Measurements from ENCODE around the gene CTRB1. TPM values are rescaled to one million over a fixed set of nuclear protein-coding genes. Genes with fewer than 3 reads are reported as not detected.
"Not testable (repeated sequence)": the region's sequence is repeated elsewhere in the genome, so short reads cannot be mapped to it uniquely, and the experiment has no call there.

Gene CTRB1
- total and polyA plus RNA-seq, 2 donors, result 1.6 TPM; not detected in 1

GRCh38 chr16:75207831-75208230 lies 11.0 kb upstream of the CTRB1 start:
- WGBS, result 92% methylated on average over 11 of the region's 11 CpGs
- no peaks in the 10 kb centered on the region for H3K36me3 ChIP-seq (ENCODE audit: insufficient read depth)

GRCh38 chr16:75208242-75208825 lies 10.5 kb upstream of the CTRB1 start:
- DNase-seq (ENCODE audit: extremely low spot score), result no peak
- 80% methylated on average over 13 of the region's 13 CpGs for WGBS
- Histone ChIP-seq H3K27ac (ENCODE audit: low read depth) (no peak overlapping the region), H3K4me3 (ENCODE audit: low read depth, low read length) (no peak overlapping the region), H3K36me3 (ENCODE audit: insufficient read depth) (no peaks in the 10 kb centered on the region), H3K4me1 (ENCODE audit: insufficient read depth) (no peaks in the 10 kb centered on the region)

More at GRCh38 chr16:75207831-75208230, 11.0 kb upstream of the CTRB1 start:
- Histone ChIP-seq H3K27ac (ENCODE audit: low read depth) (no peak overlapping the region), H3K4me3 (ENCODE audit: low read depth, low read length) (no peak overlapping the region), H3K4me1 (ENCODE audit: insufficient read depth) (no peaks in the 10 kb centered on the region)
- no peak for DNase-seq (ENCODE audit: extremely low spot score)

GRCh38 chr16:75208861-75209505 lies 9.8 kb upstream of the CTRB1 start:
- H3K36me3 ChIP-seq (ENCODE audit: insufficient read depth), result no peaks in the 10 kb centered on the region
- H3K27ac ChIP-seq (ENCODE audit: low read depth), result no peak overlapping the region
- H3K4me3 ChIP-seq (ENCODE audit: low read depth, low read length), result no peak overlapping the region
- no peak for DNase-seq (ENCODE audit: extremely low spot score)
- H3K4me1 ChIP-seq (ENCODE audit: insufficient read depth), result no peaks in the 10 kb centered on the region
- WGBS, result 85% methylated on average over 27 of the region's 27 CpGs

GRCh38 chr16:75209514-75209913 lies 9.3 kb upstream of the CTRB1 start:
- not testable (repeated sequence) for H3K4me3 ChIP-seq (ENCODE audit: low read depth, low read length); H3K4me1 ChIP-seq (ENCODE audit: insufficient read depth); DNase-seq (ENCODE audit: extremely low spot score); H3K27ac ChIP-seq (ENCODE audit: low read depth); H3K36me3 ChIP-seq (ENCODE audit: insufficient read depth)
- 79% methylated on average over 7 of the region's 7 CpGs for WGBS

- DNase-seq (ENCODE audit: extremely low spot score), result no peak
- no peaks in the 10 kb centered on the region for H3K4me1 ChIP-seq (ENCODE audit: insufficient read depth)
- WGBS, result 88% methylated on average over 5 of the region's 5 CpGs
- H3K36me3 ChIP-seq (ENCODE audit: insufficient read depth), result no peaks in the 10 kb centered on the region
- no peak overlapping the region for H3K4me3 ChIP-seq (ENCODE audit: low read depth, low read length)
- H3K27ac ChIP-seq (ENCODE audit: low read depth), result no peak overlapping the region
Observed at GRCh38 chr16:75209944-75210343, 8.8 kb upstream of the CTRB1 start.

GRCh38 chr16:75211286-75211685 lies 7.5 kb upstream of the CTRB1 start:
- H3K4me1 ChIP-seq (ENCODE audit: insufficient read depth); H3K36me3 ChIP-seq (ENCODE audit: insufficient read depth); DNase-seq (ENCODE audit: extremely low spot score); H3K4me3 ChIP-seq (ENCODE audit: low read depth, low read length); H3K27ac ChIP-seq (ENCODE audit: low read depth): not testable (repeated sequence)
- WGBS, result 86% methylated on average over 10 of the region's 10 CpGs

GRCh38 chr16:75216127-75216526 lies 2.7 kb upstream of the CTRB1 start:
- Histone ChIP-seq H3K36me3 (ENCODE audit: insufficient read depth) (no peaks in the 10 kb centered on the region), H3K4me3 (ENCODE audit: low read depth, low read length) (no peak overlapping the region), H3K4me1 (ENCODE audit: insufficient read depth) (no peaks in the 10 kb centered on the region), H3K27ac (ENCODE audit: low read depth) (no peak overlapping the region)
- no peak for DNase-seq (ENCODE audit: extremely low spot score)
- 80% methylated on average over 2 of the region's 2 CpGs for WGBS

GRCh38 chr16:75216576-75216975 lies 2.2 kb upstream of the CTRB1 start:
- H3K4me3 ChIP-seq (ENCODE audit: low read depth, low read length), result no peak overlapping the region
- H3K36me3 ChIP-seq (ENCODE audit: insufficient read depth), result no peaks in the 10 kb centered on the region
- WGBS, result 84% methylated on average over 7 of the region's 7 CpGs
- no peak for DNase-seq (ENCODE audit: extremely low spot score)
- no peak overlapping the region for H3K27ac ChIP-seq (ENCODE audit: low read depth)
- no peaks in the 10 kb centered on the region for H3K4me1 ChIP-seq (ENCODE audit: insufficient read depth)

GRCh38 chr16:75217389-75217851 lies 1.4 kb upstream of the CTRB1 start:
- 91% methylated on average over 11 of the region's 11 CpGs for WGBS

GRCh38 chr16:75219088-75219487 lies 300 bp downstream of the CTRB1 start:
- Histone ChIP-seq H3K4me3 (ENCODE audit: low read depth, low read length) (no peak overlapping the region), H3K4me1 (ENCODE audit: insufficient read depth) (no peaks in the 10 kb centered on the region), H3K36me3 (ENCODE audit: insufficient read depth) (no peaks in the 10 kb centered on the region), H3K27ac (ENCODE audit: low read depth) (no peak overlapping the region)
- 81% methylated on average over 4 of the region's 4 CpGs for WGBS
- no peak for DNase-seq (ENCODE audit: extremely low spot score)

More at GRCh38 chr16:75217389-75217851, 1.4 kb upstream of the CTRB1 start:
- H3K4me1 ChIP-seq (ENCODE audit: insufficient read depth), result no peaks in the 10 kb centered on the region
- no peak overlapping the region for H3K4me3 ChIP-seq (ENCODE audit: low read depth, low read length)
- H3K36me3 ChIP-seq (ENCODE audit: insufficient read depth), result no peaks in the 10 kb centered on the region
- no peak for DNase-seq (ENCODE audit: extremely low spot score)
- no peak overlapping the region for H3K27ac ChIP-seq (ENCODE audit: low read depth)

- no peak overlapping the region for H3K4me3 ChIP-seq (ENCODE audit: low read depth, low read length)
- H3K4me1 ChIP-seq (ENCODE audit: insufficient read depth), result no peaks in the 10 kb centered on the region
- H3K36me3 ChIP-seq (ENCODE audit: insufficient read depth), result no peaks in the 10 kb centered on the region
- no peak for DNase-seq (ENCODE audit: extremely low spot score)
- no peak overlapping the region for H3K27ac ChIP-seq (ENCODE audit: low read depth)
- 78% methylated on average over 5 of the region's 5 CpGs for WGBS
Observed at GRCh38 chr16:75219838-75220237, 1.1 kb downstream of the CTRB1 start.

- Histone ChIP-seq H3K4me3 (ENCODE audit: low read depth, low read length) (no peak overlapping the region), H3K27ac (ENCODE audit: low read depth) (no peak overlapping the region), H3K4me1 (ENCODE audit: insufficient read depth) (no peaks in the 10 kb centered on the region), H3K36me3 (ENCODE audit: insufficient read depth) (no peaks in the 10 kb centered on the region)
- WGBS, result 58% methylated on average over 16 of the region's 16 CpGs
- no peak for DNase-seq (ENCODE audit: extremely low spot score)
Observed at GRCh38 chr16:75222271-75222783, 3.5 kb downstream of the CTRB1 start.

- DNase-seq (ENCODE audit: extremely low spot score); H3K4me1 ChIP-seq (ENCODE audit: insufficient read depth); H3K27ac ChIP-seq (ENCODE audit: low read depth); H3K4me3 ChIP-seq (ENCODE audit: low read depth, low read length); H3K36me3 ChIP-seq (ENCODE audit: insufficient read depth): not testable (repeated sequence)
- 90% methylated on average over 10 of the region's 20 CpGs for WGBS
Observed at GRCh38 chr16:75223129-75223528, 4.3 kb downstream of the CTRB1 start.

- no peak for DNase-seq (ENCODE audit: extremely low spot score)
- WGBS, result 66% methylated on average over 20 of the region's 20 CpGs
- Histone ChIP-seq H3K36me3 (ENCODE audit: insufficient read depth) (no peaks in the 10 kb centered on the region), H3K27ac (ENCODE audit: low read depth) (no peak overlapping the region), H3K4me3 (ENCODE audit: low read depth, low read length) (no peak overlapping the region), H3K4me1 (ENCODE audit: insufficient read depth) (no peaks in the 10 kb centered on the region)
Observed at GRCh38 chr16:75224306-75225082, 5.7 kb downstream of the CTRB1 start.
